GM12878 (cell line): ENCODE measurements around the gene WDR26. TPM values are rescaled to one million over a fixed set of nuclear protein-coding genes. Genes with fewer than 3 reads are reported as not detected.

Source experiments
- ATAC-seq: fragments of 200-7000 bp; cut with Tn5 transposase; 3 replicates; pipeline ENCODE4 v1.9.1; 2020; ENCODE audit warnings: mild to moderate bottlenecking, moderate library complexity
- BruUV-seq: library from RNA; stranded (reverse); fragments of 400-500 nt; replicated peaks from 2 replicates; lab custom pipeline; 2021; lab: Mats Ljungman, UMichigan
- CTCF ChIA-PET: fragments of 300-600 bp; sonication (Branson Sonifier 250); formaldehyde crosslinking; extraction: SDS; loops from one replicate; lab custom pipeline; 2021; ENCODE audit warnings: inconsistent platforms; lab: Yijun Ruan, JAX
- POLR2A ChIA-PET: fragments of 350-600 bp; formaldehyde crosslinking; extraction: SDS; loops from one replicate; lab custom pipeline; 2021; ENCODE audit warnings: inconsistent platforms; lab: Charles Lee
- RAD21 ChIA-PET: fragments of 300-600 bp; sonication (Branson Sonifier 250); formaldehyde crosslinking; loops from one replicate; lab custom pipeline; 2023; ENCODE audit warnings: antibody characterized with exemption; ENCODE audit not compliant: unreplicated experiment; lab: Charles Lee
- SMC1A ChIA-PET: fragments of 300-600 bp; sonication (Branson Sonifier 250); formaldehyde crosslinking; loops from one replicate; lab custom pipeline; 2023; ENCODE audit not compliant: unreplicated experiment, uncharacterized antibody; lab: Charles Lee
- DNase-seq: peaks from one replicate; pipeline ENCODE4 v3.0.0-alpha.2; 2011; ENCODE audit warnings: low read depth, low spot score
- FAIRE-seq: peaks from 3 replicates; lab custom pipeline; 2011; peaks lifted over from hg19 to GRCh38; lab: Jason Lieb, UNC
- H2AFZ ChIP-seq: 2 replicates; pipeline ENCODE4 v1.6.0; 2011; ENCODE audit warnings: low read depth, low read length, control low read depth; ENCODE audit not compliant: control insufficient read depth
- H3K27ac ChIP-seq: 2 replicates; pipeline ENCODE4 v1.5.1; 2011; ENCODE audit warnings: control low read depth; ENCODE audit not compliant: control insufficient read depth, insufficient read depth
- H3K27me3 ChIP-seq, 2 experiments: replicated peaks in 1 of 2; 2 replicates each; pipeline versions ENCODE4 v1.6.0 to v1.6.1; 2011; ENCODE audit warnings: low read length in 1 of 2; ENCODE audit not compliant: control insufficient read depth in 2 of 2, insufficient read depth in 2 of 2
- H3K36me3 ChIP-seq, 2 experiments: 2 replicates each; pipeline ENCODE4 v1.5.1; 2011; ENCODE audit warnings: low read length in 1 of 2; ENCODE audit not compliant: control insufficient read depth in 2 of 2, insufficient read depth in 2 of 2
- H3K4me1 ChIP-seq: 2 replicates; pipeline ENCODE4 v1.6.1; 2011; ENCODE audit warnings: mild to moderate bottlenecking, low read length, moderate library complexity, mixed read lengths; ENCODE audit not compliant: control insufficient read depth, insufficient read depth
- H3K4me2 ChIP-seq: 2 replicates; pipeline ENCODE4 v1.6.0; 2011; ENCODE audit warnings: control low read depth; ENCODE audit not compliant: control insufficient read depth, insufficient read depth
- H3K4me3 ChIP-seq: fragments of 200-600 bp; sonication (generic); 2 replicates; pipeline ENCODE4 v1.5.1; 2016
- H3K79me2 ChIP-seq: 2 replicates; pipeline ENCODE4 v1.6.0; 2011; ENCODE audit warnings: low read length; ENCODE audit not compliant: control insufficient read depth, insufficient read depth
- H3K9ac ChIP-seq: 2 replicates; pipeline ENCODE4 v1.8.0; 2011; ENCODE audit warnings: low read length, control low read depth, mixed read lengths; ENCODE audit not compliant: control insufficient read depth, insufficient read depth
- H3K9me3 ChIP-seq: replicated peaks from 3 replicates; pipeline ENCODE4 v1.5.1; 2011; ENCODE audit warnings: mild to moderate bottlenecking, low read length; ENCODE audit not compliant: control insufficient read depth, insufficient read depth
- H4K20me1 ChIP-seq: 2 replicates; pipeline ENCODE4 v1.6.0; 2011; ENCODE audit not compliant: control insufficient read depth, insufficient read depth
- CBX3 ChIP-seq: fragments of 200-600 bp; sonication (generic); IDR thresholded peaks from 2 replicates; pipeline ENCODE4 v1.6.1; 2016; ENCODE audit warnings: low read depth, borderline replicate concordance
- FOXK2 ChIP-seq: fragments of 450-650 bp; IDR thresholded peaks from 2 replicates; pipeline ENCODE4 v1.6.1; 2017; ENCODE audit warnings: mild to moderate bottlenecking, moderate library complexity
- POLR2AphosphoS5 ChIP-seq: IDR thresholded peaks from 2 replicates; pipeline ENCODE4 v1.6.1; 2011; ENCODE audit warnings: mild to moderate bottlenecking, low read length, inconsistent platforms
- STAT3 ChIP-seq: IDR thresholded peaks from 2 replicates; pipeline ENCODE4 v1.6.1; 2011; ENCODE audit warnings: low read depth, low read length, improper control_type of control experiment
- ZSCAN29 ChIP-seq: fragments of 450-650 bp; IDR thresholded peaks from 2 replicates; pipeline ENCODE4 v1.6.1; 2017; ENCODE audit warnings: mild to moderate bottlenecking, moderate library complexity
- WGBS: methylation state at CpG from one replicate; pipeline ENCODE4 v1.1.6; 2016; ENCODE audit warnings: low lambda C conversion rate; ENCODE audit not compliant: insufficient replicate concordance, insufficient coverage; ENCODE audit errors: missing lambda C conversion rate; 5-methylcytosine and 5-hydroxymethylcytosine counted together
- in situ Hi-C: fragments of 300-500 bp; cut with MboI; formaldehyde crosslinking; loops from 9 replicates; pipeline ENCODE4 v1.14.3; 2018; ENCODE audit warnings: mixed read lengths
- intact Hi-C: fragments of 100-400 bp; cut with micrococcal nuclease; formaldehyde crosslinking; loops from one replicate; pipeline ENCODE4 v1.14.2; 2022; ENCODE audit not compliant: unreplicated experiment
- polyA plus RNA-seq, 11 experiments: library from polyadenylated mRNA; depleted of rRNA in 4 of 11; unstranded in 6 of 11; stranded (reverse) in 5 of 11; fragments of >200 nt; fragmentation: Nextera tagmentation in 4 of 11; fragmentation: Illumina TruSeq in 1 of 11; extraction: Ambion mirVana in 4 of 11; extraction: Trizol in 1 of 11; gene quantifications; 1 replicate in 1 of 11; 2 replicates in 10 of 11; pipeline versions ENCODE4 v1.2.1 to v1.2.3, GENCODE V29; 2011 to 2016; ENCODE audit warnings: inconsistent platforms in 2 of 11, missing spikeins in 2 of 11, low read depth in 1 of 11
- total RNA-seq, 4 experiments: library from RNA; depleted of rRNA in 3 of 4; stranded (reverse); fragments of >200 nt in 3 of 4; fragmentation: Illumina TruSeq in 1 of 4; extraction: Trizol in 1 of 4; gene quantifications; 2 replicates each; pipeline versions ENCODE4 v1.2.1 to v1.2.3, GENCODE V29; 2013 to 2021
- TF ChIP-seq, protein P1 (sequence below): fragments of 450-650 bp; formaldehyde crosslinking; IDR thresholded peaks from 2 replicates; pipeline ENCODE4 v1.4.0; 2020; ENCODE audit warnings: mild to moderate bottlenecking, moderate library complexity

WDR26 gene
- total and polyA plus RNA-seq, 10 of the 15 experiments (the other 5 are each of a cell fraction or from before 2014, with no cell fraction given) = 6.6 to 47.0 (median 24.4) TPM

DNA sequence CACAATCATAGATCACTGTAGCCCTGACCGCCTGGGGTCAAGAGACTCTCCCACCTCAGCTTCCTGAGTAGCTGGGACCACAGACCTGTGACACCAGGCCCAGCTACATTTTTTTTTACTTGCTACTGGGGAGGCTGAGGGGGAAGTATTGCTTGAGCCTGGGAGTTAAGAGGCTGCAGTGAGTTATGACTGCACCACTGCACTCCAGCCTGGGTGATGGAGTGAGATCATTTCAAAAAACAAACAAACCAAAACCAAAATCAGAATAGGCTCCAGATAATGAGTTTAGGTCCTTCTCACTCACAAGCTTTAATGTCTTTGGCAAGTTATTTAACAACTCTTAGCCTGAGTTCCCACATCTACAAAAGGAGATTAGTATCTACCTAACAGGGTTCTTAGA, 22.8 kb downstream of the WDR26 start:
- in situ Hi-C loops = no loop called here
- TF ChIP-seq CBX3 = no peak
- TF ChIP-seq ZSCAN29 = no peak
- 0 out of 2 replicates have a peak, but pooled peaks have one; percentile 34 for TF ChIP-seq POLR2AphosphoS5
- TF ChIP-seq STAT3 = no peak
- no peak for TF ChIP-seq FOXK2
- TF ChIP-seq, protein P1, sequence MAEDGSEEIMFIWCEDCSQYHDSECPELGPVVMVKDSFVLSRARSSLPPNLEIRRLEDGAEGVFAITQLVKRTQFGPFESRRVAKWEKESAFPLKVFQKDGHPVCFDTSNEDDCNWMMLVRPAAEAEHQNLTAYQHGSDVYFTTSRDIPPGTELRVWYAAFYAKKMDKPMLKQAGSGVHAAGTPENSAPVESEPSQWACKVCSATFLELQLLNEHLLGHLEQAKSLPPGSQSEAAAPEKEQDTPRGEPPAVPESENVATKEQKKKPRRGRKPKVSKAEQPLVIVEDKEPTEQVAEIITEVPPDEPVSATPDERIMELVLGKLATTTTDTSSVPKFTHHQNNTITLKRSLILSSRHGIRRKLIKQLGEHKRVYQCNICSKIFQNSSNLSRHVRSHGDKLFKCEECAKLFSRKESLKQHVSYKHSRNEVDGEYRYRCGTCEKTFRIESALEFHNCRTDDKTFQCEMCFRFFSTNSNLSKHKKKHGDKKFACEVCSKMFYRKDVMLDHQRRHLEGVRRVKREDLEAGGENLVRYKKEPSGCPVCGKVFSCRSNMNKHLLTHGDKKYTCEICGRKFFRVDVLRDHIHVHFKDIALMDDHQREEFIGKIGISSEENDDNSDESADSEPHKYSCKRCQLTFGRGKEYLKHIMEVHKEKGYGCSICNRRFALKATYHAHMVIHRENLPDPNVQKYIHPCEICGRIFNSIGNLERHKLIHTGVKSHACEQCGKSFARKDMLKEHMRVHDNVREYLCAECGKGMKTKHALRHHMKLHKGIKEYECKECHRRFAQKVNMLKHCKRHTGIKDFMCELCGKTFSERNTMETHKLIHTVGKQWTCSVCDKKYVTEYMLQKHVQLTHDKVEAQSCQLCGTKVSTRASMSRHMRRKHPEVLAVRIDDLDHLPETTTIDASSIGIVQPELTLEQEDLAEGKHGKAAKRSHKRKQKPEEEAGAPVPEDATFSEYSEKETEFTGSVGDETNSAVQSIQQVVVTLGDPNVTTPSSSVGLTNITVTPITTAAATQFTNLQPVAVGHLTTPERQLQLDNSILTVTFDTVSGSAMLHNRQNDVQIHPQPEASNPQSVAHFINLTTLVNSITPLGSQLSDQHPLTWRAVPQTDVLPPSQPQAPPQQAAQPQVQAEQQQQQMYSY (CRISPR knock-in tag) = no peak
- TF ChIP-seq, all 136 proteins: peak for 1
- H3K4me3 ChIP-seq = no peak overlapping the region
- FAIRE-seq (no peak), ATAC-seq (peak; percentile 45), DNase-seq (no peak)
- CTCF ChIA-PET = interaction anchor here (1.2 to 2.7 kb wide), 3 partner anchors 16 to 511 kb away, joined by 3 to 9 read pairs (median 3); no protein-coding TSS in a partner anchor
- no peak overlapping the region for H3K9ac ChIP-seq
- no peaks in the 10 kb centered on the region for H3K27me3 ChIP-seq
- no peaks in the 10 kb centered on the region for H3K9me3 ChIP-seq
- no TSS peak for BruUV-seq
- 100% methylated on average over 1 of the region's 1 CpG for WGBS
- POLR2A ChIA-PET = interaction anchor here (0.6 to 1.0 kb wide), 3 partner anchors 23 to 43 kb away, joined by 3 to 5 read pairs (median 4); partner anchors contain the start of gene WDR26
- H2AFZ ChIP-seq = no peak overlapping the region
- H3K36me3 ChIP-seq = peaks cover 0 to 11% of the 10 kb centered on the region in 2 experiments; a peak in 3 of 4 replicates
- SMC1A ChIA-PET = interaction anchor here (1.4 to 2.4 kb wide), 2 partner anchors 9 to 16 kb away, joined by 6 to 11 read pairs; no protein-coding TSS in a partner anchor
- no peak overlapping the region; the same call in 1 of the 2 replicates for H3K27ac ChIP-seq
- no peaks in the 10 kb centered on the region for H4K20me1 ChIP-seq
- RAD21 ChIA-PET = interaction anchor here (0.8 kb wide), 1 partner anchor 45 kb away, joined by 3 read pairs; no protein-coding TSS in a partner anchor
- intact Hi-C loops = no loop called here
- H3K4me1 ChIP-seq = no peaks in the 10 kb centered on the region
- H3K4me2 ChIP-seq = no peak overlapping the region
- no peaks in the 10 kb centered on the region; the same call in 1 of the 2 replicates for H3K79me2 ChIP-seq
